SK-N-SH treated with all-trans-retinoic acid at 6 μM for 48 hours (cell line): ENCODE measurements around the gene CNGB1.
"Not testable (repeated sequence)": the region's sequence is repeated elsewhere in the genome, so short reads cannot be mapped to it uniquely, and the experiment has no call there.

Source experiments
- ATAC-seq: fragments of 200-7000 bp; cut with Tn5 transposase; 3 replicates; pipeline ENCODE4 v1.9.1; 2020; ENCODE audit warnings: mild to moderate bottlenecking, moderate library complexity
- ARNTL ChIP-seq: fragments of 450-650 bp; formaldehyde crosslinking; IDR thresholded peaks from 2 replicates; pipeline ENCODE4 v1.5.0; 2020; ENCODE audit warnings: low read depth, mild to moderate bottlenecking, moderate library complexity, borderline replicate concordance
- BACH2 ChIP-seq: fragments of 250-450 bp; sonication (Bioruptor Pico); IDR thresholded peaks from 2 replicates; pipeline ENCODE4 v1.9.0; 2021; ENCODE audit warnings: mild to moderate bottlenecking, borderline replicate concordance
- CREB5 ChIP-seq: fragments of 250-450 bp; sonication (Bioruptor Pico); IDR thresholded peaks from 2 replicates; pipeline ENCODE4 v1.5.1; 2020; ENCODE audit warnings: low read depth, mild to moderate bottlenecking, moderate library complexity
- CSDC2 ChIP-seq: fragments of 250-450 bp; sonication (Bioruptor Pico); IDR thresholded peaks from 2 replicates; pipeline ENCODE4 v1.5.0; 2020; ENCODE audit warnings: mild to moderate bottlenecking, moderate library complexity
- CSRNP3 ChIP-seq: fragments of 250-450 bp; sonication (Bioruptor Pico); IDR thresholded peaks from 2 replicates; pipeline ENCODE4 v1.5.1; 2021; ENCODE audit warnings: mild to moderate bottlenecking, moderate library complexity
- ESRRG ChIP-seq: fragments of 250-450 bp; sonication (Bioruptor Pico); IDR thresholded peaks from 2 replicates; pipeline ENCODE4 v1.6.1; 2021; ENCODE audit warnings: mild to moderate bottlenecking
- GLIS3 ChIP-seq: fragments of 250-450 bp; sonication (Bioruptor Pico); IDR thresholded peaks from 2 replicates; pipeline ENCODE4 v1.5.0; 2020; ENCODE audit warnings: mild to moderate bottlenecking, moderate library complexity
- ISL1 ChIP-seq: fragments of 250-450 bp; sonication (Bioruptor Pico); IDR thresholded peaks from 2 replicates; pipeline ENCODE4 v2.1.2; 2022; ENCODE audit warnings: mild to moderate bottlenecking, moderate library complexity
- OSR1 ChIP-seq: fragments of 250-450 bp; sonication (Bioruptor Pico); IDR thresholded peaks from 2 replicates; pipeline ENCODE4 v1.8.0; 2022; ENCODE audit warnings: moderate library complexity, mild to moderate bottlenecking, inconsistent platforms
- PATZ1 ChIP-seq: fragments of 250-450 bp; sonication (Bioruptor Pico); IDR thresholded peaks from 2 replicates; pipeline ENCODE4 v1.8.0; 2020; ENCODE audit warnings: mild to moderate bottlenecking, moderate library complexity, borderline replicate concordance
- POU6F1 ChIP-seq: fragments of 250-450 bp; sonication (Bioruptor Pico); IDR thresholded peaks from 2 replicates; pipeline ENCODE4 v1.8.0; 2021; ENCODE audit warnings: low read depth, mild to moderate bottlenecking, moderate library complexity, borderline replicate concordance
- RARB ChIP-seq: fragments of 250-450 bp; sonication (Bioruptor Pico); IDR thresholded peaks from 2 replicates; pipeline ENCODE4 v1.8.0; 2021; ENCODE audit warnings: mild to moderate bottlenecking, moderate library complexity
- SNAI2 ChIP-seq: fragments of 250-450 bp; sonication (Bioruptor Pico); IDR thresholded peaks from 2 replicates; pipeline ENCODE4 v1.5.0; 2020; ENCODE audit warnings: mild to moderate bottlenecking, moderate library complexity
- TCF4 ChIP-seq: fragments of 250-450 bp; sonication (Bioruptor Pico); IDR thresholded peaks from 2 replicates; pipeline ENCODE4 v1.8.0; 2021; ENCODE audit warnings: mild to moderate bottlenecking, moderate library complexity, borderline replicate concordance
- TOX ChIP-seq: fragments of 250-450 bp; sonication (Bioruptor Pico); IDR thresholded peaks from 2 replicates; pipeline ENCODE4 v1.8.0; 2021; ENCODE audit warnings: mild to moderate bottlenecking, moderate library complexity, borderline replicate concordance
- TSHZ2 ChIP-seq: fragments of 250-450 bp; sonication (Bioruptor Pico); IDR thresholded peaks from 2 replicates; pipeline ENCODE4 v1.5.0; 2020; ENCODE audit warnings: mild to moderate bottlenecking, moderate library complexity
- ZC3H10 ChIP-seq: fragments of 250-450 bp; sonication (Bioruptor Pico); IDR thresholded peaks from 2 replicates; pipeline ENCODE4 v1.5.1; 2021; ENCODE audit warnings: mild to moderate bottlenecking, moderate library complexity
- ZFP3 ChIP-seq: fragments of 250-450 bp; sonication (Bioruptor Pico); IDR thresholded peaks from 2 replicates; pipeline ENCODE4 v1.5.0; 2020; ENCODE audit warnings: mild to moderate bottlenecking, moderate library complexity
- ZFP30 ChIP-seq: fragments of 450-650 bp; formaldehyde crosslinking; IDR thresholded peaks from 2 replicates; pipeline ENCODE4 v1.5.0; 2022; ENCODE audit warnings: mild to moderate bottlenecking, moderate library complexity
- ZNF565 ChIP-seq: fragments of 450-650 bp; formaldehyde crosslinking; conservative IDR thresholded peaks from 2 replicates; pipeline ENCODE4 v1.5.0; 2020; ENCODE audit warnings: low read depth, mild to moderate bottlenecking, moderate library complexity
- ZNF70 ChIP-seq: fragments of 450-650 bp; formaldehyde crosslinking; IDR thresholded peaks from 2 replicates; pipeline ENCODE4 v1.5.0; 2020; ENCODE audit warnings: mild to moderate bottlenecking, moderate library complexity
- ZNF8 ChIP-seq: fragments of 450-650 bp; formaldehyde crosslinking; IDR thresholded peaks from 2 replicates; pipeline ENCODE4 v1.5.0; 2020; ENCODE audit warnings: mild to moderate bottlenecking, moderate library complexity

Gene CNGB1

GRCh38 chr16:57852189-57852588, 118.7 kb downstream of the CNGB1 start:
- ATAC-seq, result no peak
- TF ChIP-seq CREB5 (CRISPR knock-in tag) (no peak), ZNF565 (CRISPR knock-in tag) (no peak), TSHZ2 (CRISPR knock-in tag) (no peak), ZFP30 (CRISPR knock-in tag) (no peak)
- TF ChIP-seq, all 23 proteins: peak for 0

GRCh38 chr16:57848181-57848580, 122.7 kb downstream of the CNGB1 start:
- TF ChIP-seq SNAI2 (CRISPR knock-in tag) (no peak), ZC3H10 (CRISPR knock-in tag) (no peak), CSRNP3 (CRISPR knock-in tag) (no peak), ARNTL (CRISPR knock-in tag) (no peak), ZFP3 (CRISPR knock-in tag) (no peak), ZNF8 (CRISPR knock-in tag) (no peak), TOX (no peak), CSDC2 (no peak), ZNF565 (CRISPR knock-in tag) (no peak), ISL1 (CRISPR knock-in tag) (no peak), ESRRG (CRISPR knock-in tag) (no peak), GLIS3 (CRISPR knock-in tag) (no peak), OSR1 (CRISPR knock-in tag) (no peak), TCF4 (CRISPR knock-in tag) (no peak)
- ATAC-seq, result no peak

GRCh38 chr16:57846931-57847330, 124.0 kb downstream of the CNGB1 start:
- not testable (repeated sequence) for ATAC-seq

GRCh38 chr16:57846078-57846697, 124.7 kb downstream of the CNGB1 start:
- ATAC-seq, result no peak
- TF ChIP-seq GLIS3 (CRISPR knock-in tag), result no peak
- no peak for TF ChIP-seq BACH2 (CRISPR knock-in tag)
- TF ChIP-seq POU6F1 (CRISPR knock-in tag), result no peak
- TF ChIP-seq PATZ1, result no peak
- TF ChIP-seq TSHZ2 (CRISPR knock-in tag), result no peak
- TF ChIP-seq ZFP3 (CRISPR knock-in tag), result no peak
- TF ChIP-seq CSRNP3 (CRISPR knock-in tag), result no peak
- TF ChIP-seq ESRRG (CRISPR knock-in tag), result no peak
- TF ChIP-seq ZNF70, result no peak
- TF ChIP-seq RARB (CRISPR knock-in tag), result no peak
- TF ChIP-seq ZFP30 (CRISPR knock-in tag), result no peak
- no peak for TF ChIP-seq ZC3H10 (CRISPR knock-in tag)
- no peak for TF ChIP-seq SNAI2 (CRISPR knock-in tag)
- no peak for TF ChIP-seq TOX
- no peak for TF ChIP-seq ISL1 (CRISPR knock-in tag)
- no peak for TF ChIP-seq ARNTL (CRISPR knock-in tag)
- no peak for TF ChIP-seq TCF4 (CRISPR knock-in tag)
